Upper lobe of left lung (tissue), 4 donors: ENCODE measurements around the gene SEL1L2.

ENCODE experiments used
- EP300 ChIP-seq, 4 donors: sonication (generic); formaldehyde crosslinking; IDR thresholded peaks; one replicate each; pipeline ENCODE4 v1.5.1; 2017; ENCODE audit warnings: antibody characterized with exemption in 4 of 4, control low read depth in 2 of 4
- POLR2A ChIP-seq, 4 donors: fragments of 450-650 bp; IDR thresholded peaks; one replicate each; pipeline ENCODE4 v1.5.1; 2016 to 2017; ENCODE audit warnings: antibody characterized with exemption in 4 of 4, mild to moderate bottlenecking in 2 of 4
- POLR2AphosphoS5 ChIP-seq, 2 donors: sonication (generic); formaldehyde crosslinking; IDR thresholded peaks; one replicate each; pipeline ENCODE4 v1.5.1; 2017; ENCODE audit warnings: antibody characterized with exemption in 2 of 2
- TF ChIP-seq, protein P1 (sequence below), 6 experiments: fragments of 450-650 bp in 4 of 6; fragments of 200-600 bp in 2 of 6; sonication (generic) in 2 of 6; IDR thresholded peaks; one replicate each; pipeline ENCODE4 v1.5.1; 2016 to 2019; ENCODE audit warnings: antibody characterized with exemption in 6 of 6

DNA sequence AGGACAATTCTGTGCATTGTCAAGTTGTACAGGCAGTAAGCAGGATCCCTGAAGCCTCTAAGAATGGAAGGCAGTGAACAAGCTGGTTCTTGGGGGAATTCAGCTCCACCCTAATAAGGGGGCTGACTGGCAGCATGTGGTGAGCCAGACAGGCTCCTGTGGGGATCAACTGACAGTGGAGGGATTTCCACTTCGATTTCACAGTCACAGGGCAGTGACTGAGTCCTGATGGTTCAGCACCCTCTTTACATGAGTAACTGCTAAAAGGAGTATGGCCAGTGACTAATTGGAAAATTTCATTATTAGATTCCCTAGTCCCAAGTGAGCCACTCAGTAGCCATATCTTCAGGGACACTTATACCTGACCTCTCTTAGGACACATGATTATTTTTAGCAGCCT, 127.2 kb downstream of the SEL1L2 start:
- TF ChIP-seq POLR2AphosphoS5 (IDR thresholded peaks at IDR 0.05) (no peak), EP300 (IDR thresholded peaks at IDR 0.05) (no peak), POLR2A (IDR thresholded peaks at IDR 0.05) (no peak)
- TF ChIP-seq, protein P1, sequence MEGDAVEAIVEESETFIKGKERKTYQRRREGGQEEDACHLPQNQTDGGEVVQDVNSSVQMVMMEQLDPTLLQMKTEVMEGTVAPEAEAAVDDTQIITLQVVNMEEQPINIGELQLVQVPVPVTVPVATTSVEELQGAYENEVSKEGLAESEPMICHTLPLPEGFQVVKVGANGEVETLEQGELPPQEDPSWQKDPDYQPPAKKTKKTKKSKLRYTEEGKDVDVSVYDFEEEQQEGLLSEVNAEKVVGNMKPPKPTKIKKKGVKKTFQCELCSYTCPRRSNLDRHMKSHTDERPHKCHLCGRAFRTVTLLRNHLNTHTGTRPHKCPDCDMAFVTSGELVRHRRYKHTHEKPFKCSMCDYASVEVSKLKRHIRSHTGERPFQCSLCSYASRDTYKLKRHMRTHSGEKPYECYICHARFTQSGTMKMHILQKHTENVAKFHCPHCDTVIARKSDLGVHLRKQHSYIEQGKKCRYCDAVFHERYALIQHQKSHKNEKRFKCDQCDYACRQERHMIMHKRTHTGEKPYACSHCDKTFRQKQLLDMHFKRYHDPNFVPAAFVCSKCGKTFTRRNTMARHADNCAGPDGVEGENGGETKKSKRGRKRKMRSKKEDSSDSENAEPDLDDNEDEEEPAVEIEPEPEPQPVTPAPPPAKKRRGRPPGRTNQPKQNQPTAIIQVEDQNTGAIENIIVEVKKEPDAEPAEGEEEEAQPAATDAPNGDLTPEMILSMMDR (IDR thresholded peaks at IDR 0.05): no peak
